Endometrial microvascular endothelial cells (primary cell): ENCODE data around the gene FAM131B. TPM values are rescaled to one million over a fixed set of nuclear protein-coding genes. Genes with fewer than 3 reads are reported as not detected.
"Not testable (repeated sequence)": the region's sequence is repeated elsewhere in the genome, so short reads cannot be mapped to it uniquely, and the experiment has no call there.

Experiments
- in situ Hi-C: cut with HindIII; loops from 2 replicates; pipeline ENCODE4 v1.10.0; 2017; ENCODE audit warnings: low sequenced_read_pairs, low pct_unique_long_range_greater_than_20kb; ENCODE audit errors: inconsistent ontology term
- total RNA-seq: library from RNA; depleted of rRNA; stranded (reverse); fragments of >200 nt; gene quantifications from one replicate; pipeline ENCODE4 v1.2.3, GENCODE V29; 2015; ENCODE audit errors: inconsistent ontology term

FAM131B gene
- total RNA-seq: 1.7 TPM

GRCh38 chr7:143362131-143363015, at the start of gene FAM131B:
TSS of gene FAM131B (minus strand) at chr7:143362713. CDS start at chr7:143362603, 110 bp downstream.
- in situ Hi-C loops: no loop called here

DNA sequence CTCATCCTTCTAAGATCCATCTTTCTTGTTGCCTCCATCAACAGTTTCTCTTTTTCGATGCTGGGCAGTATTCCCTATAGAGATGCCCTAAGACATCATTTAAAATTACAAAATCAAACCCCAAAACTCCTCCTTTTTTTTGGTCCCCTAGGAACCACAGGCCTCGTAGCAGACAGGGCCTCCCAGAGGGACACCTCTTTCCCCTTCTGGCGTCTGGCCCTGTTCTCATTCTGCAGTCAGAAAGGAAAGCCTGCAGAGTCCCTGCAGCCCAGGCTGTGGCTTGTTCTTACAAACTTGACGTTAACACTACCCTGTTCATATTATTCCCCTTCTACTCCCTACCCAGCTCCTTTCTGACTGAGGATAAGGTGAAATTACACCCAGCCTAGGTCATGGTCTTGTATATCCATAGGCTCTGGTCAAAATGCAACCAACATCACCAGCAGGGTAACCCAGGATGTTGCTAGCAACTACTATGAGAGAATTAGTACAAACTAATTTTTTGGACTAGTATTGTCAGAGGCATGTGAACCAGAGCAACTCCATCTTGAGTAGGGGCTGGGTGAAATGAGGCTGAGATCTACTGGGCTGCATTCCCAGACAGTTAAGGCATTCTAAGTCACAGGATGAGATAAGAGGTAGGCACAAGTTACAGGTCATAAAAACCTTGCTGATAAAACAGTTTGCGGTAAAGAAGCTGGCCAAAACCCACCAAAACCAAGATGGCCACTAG, 49.6 kb upstream of the FAM131B start:
- in situ Hi-C loops: no loop called here

- in situ Hi-C loops: no loop called here
These were observed 48.0 kb upstream of the FAM131B start for GRCh38 chr7:143410521-143411004.

DNA sequence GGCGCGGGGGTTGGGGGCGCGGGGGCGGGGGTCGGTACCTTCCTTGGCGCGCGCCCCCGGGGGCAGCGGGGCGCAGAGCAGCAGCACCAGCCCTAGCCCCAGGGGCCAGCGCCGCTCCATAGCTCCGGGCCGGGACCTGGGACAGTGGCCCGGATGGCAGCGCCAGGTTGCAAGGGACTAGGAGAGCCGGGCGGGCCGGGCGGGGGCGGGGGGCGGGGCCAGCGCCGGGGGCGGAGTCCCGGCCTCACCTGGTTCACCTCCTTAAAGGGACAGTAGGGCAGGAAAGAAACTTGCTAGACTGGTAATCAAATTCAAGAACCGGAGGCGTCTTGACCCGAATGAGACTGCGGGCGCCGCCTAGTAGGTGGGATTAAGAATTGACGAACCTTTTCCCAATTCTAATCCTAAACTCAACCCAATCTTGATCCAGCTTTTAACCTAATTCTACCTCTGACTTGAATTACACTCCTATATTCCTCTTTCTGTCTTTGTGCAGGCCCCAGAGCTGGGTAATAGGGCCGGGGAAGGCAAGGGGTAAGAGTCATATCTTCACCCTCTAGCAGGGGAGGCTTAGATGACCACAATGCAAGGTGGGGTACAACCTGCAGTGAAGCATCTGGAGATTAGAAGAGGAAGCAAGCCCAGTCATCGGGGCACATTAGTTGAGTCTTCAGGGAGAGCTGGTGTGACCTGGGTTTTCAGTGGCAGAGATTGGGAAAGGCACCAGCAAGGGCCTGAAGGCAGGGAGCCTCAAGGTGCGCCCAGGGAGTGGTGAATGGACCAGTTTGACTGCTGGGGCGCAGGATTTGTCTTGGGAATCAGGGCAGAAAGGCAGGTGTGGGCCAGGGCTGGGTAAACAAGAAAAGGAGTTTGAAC, 46.4 kb upstream of the FAM131B start, which contains the start of gene EPHA1:
TSS of gene EPHA1 (minus strand) at position 171 of the 876 bp plus-strand sequence. CDS start at position 120, 51 bp downstream.
- in situ Hi-C loops: no loop called here

GRCh38 chr7:143408252-143408685, 45.8 kb upstream of the FAM131B start:
- in situ Hi-C loops: no loop called here

DNA sequence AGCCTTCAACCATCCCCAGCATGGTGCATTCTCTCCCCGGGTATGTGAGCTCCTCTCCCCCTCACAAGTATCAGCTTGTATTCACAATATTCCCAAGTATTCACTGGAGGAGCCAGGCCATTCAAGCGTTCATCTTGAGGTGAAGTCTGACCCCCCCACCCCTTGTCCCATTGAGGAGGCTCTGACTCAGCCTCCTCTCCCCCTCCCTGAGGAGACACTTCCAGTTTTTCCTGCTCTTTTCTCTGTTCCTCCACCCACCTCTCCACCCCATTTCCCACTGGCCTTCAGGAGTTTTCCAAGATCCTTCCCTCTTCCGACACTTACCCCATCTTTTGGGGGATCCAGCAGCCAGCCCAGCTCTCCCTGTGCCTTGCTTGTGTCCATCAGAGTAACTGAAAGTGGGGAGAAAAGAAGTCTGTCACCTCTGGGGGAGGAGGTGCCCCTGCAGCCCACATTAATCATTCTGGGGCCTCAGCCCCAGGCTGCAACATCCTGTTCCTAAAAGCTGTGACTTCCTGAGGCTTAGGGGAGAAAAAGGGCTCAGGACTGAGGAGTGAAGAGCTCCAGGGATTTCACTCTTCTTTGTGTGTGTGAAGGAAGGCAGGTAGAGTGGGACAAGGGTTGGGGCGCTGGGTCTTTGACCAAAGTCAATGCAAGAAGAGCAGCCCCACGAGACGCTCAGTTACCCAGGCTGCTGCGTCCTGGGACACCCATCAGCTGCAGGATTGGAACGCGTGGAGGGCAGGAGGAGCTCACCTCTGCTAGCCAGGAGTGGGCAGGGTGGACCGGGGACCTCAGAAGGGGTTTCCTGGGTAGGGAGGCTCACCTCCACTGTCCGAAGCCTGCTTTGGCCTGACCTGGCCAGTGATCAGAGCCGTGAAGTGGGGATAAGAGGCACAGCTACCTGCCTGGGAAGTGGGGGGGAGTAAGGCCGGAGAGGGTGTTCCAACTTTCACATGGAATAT, 45.1 kb upstream of the FAM131B start:
- in situ Hi-C loops: no loop called here

DNA sequence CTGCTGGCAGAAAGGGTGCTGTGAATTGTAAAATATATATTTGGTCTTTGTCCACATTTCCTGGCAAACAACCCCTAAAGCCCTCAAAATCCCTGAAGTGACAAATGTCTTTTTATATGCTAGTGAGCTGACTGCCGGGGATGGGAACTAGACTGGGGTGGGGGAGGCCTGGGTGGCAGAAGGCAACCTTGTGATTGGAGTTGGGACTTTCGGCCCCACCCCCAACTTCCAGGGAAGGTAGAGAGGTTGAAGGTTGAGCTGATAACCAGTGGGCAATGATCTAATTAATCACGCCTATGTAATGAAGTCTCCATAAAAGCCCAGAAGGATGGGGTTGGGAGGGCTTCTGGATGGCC, 43.5 kb upstream of the FAM131B start:
- in situ Hi-C loops: no loop called here

DNA sequence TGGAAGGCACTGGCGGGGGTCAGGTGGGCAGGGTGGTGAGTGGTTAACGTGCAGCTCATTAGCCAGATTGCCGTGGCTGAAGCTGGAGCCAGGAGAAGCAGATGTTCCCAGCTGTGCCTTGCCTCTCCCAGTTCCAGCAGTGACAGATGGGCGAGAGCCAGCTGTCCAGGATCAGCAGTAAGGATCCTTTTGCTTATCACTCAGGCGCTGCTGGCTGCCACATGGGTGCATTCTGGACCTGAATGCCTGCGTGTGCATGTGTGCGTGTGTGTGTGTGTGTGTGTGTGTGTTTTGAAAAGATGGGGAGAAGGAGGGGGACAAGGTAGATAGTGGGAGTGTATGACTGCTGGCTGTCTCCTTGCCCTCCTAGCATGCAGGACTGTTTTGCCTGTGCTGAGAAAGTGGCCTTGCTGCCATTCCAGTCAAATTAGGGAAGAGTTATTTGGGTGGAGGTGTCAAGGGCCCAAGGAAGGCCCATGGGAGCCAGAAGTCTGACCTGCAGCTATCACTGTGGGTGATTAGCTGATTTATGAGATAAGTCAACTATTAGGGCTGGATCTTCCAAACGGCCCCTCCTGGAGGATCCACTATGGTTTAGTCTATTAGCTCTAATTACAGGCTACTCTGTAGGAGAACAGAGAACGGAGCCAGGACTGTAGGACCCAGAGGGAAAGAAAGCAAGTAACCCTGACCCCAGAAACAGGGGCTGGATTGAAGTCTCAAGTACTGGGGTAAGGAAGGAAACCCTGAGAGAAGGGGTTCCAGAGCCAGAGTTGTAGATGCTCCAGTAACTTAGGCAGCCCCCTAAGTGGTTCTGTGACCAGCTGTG, 42.9 kb upstream of the FAM131B start:
- in situ Hi-C loops: no loop called here

GRCh38 chr7:143402233-143402632, 39.7 kb upstream of the FAM131B start:
- in situ Hi-C loops: not testable (repeated sequence)

- in situ Hi-C loops: no loop called here
These were observed 38.8 kb upstream of the FAM131B start for GRCh38 chr7:143401265-143401664.

GRCh38 chr7:143399642-143400041, 37.1 kb upstream of the FAM131B start:
- in situ Hi-C loops: no loop called here

DNA sequence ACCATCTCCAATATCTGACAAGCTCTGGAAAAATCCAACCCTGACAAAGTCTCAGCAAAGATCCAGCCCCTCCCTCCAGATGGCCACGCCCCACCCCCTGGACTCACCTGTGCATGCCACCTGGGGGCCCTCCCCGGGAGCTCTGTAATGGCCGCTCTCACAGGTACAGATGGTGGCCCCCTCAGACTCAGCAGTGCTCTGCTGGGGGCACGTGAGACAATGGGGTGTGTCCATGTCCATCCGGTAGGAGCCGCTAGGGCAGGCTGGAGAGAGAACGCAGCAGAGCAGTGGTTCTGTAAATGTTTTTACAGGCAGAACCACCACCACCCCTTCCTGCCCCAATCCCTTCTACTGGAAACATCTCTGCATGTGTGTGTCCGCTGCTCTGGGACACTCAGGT, 36.6 kb upstream of the FAM131B start:
- in situ Hi-C loops: no loop called here

GRCh38 chr7:143398616-143399015, 36.1 kb upstream of the FAM131B start:
- in situ Hi-C loops: no loop called here

- in situ Hi-C loops: no loop called here
These were observed 35.4 kb upstream of the FAM131B start for GRCh38 chr7:143397710-143398530.

DNA sequence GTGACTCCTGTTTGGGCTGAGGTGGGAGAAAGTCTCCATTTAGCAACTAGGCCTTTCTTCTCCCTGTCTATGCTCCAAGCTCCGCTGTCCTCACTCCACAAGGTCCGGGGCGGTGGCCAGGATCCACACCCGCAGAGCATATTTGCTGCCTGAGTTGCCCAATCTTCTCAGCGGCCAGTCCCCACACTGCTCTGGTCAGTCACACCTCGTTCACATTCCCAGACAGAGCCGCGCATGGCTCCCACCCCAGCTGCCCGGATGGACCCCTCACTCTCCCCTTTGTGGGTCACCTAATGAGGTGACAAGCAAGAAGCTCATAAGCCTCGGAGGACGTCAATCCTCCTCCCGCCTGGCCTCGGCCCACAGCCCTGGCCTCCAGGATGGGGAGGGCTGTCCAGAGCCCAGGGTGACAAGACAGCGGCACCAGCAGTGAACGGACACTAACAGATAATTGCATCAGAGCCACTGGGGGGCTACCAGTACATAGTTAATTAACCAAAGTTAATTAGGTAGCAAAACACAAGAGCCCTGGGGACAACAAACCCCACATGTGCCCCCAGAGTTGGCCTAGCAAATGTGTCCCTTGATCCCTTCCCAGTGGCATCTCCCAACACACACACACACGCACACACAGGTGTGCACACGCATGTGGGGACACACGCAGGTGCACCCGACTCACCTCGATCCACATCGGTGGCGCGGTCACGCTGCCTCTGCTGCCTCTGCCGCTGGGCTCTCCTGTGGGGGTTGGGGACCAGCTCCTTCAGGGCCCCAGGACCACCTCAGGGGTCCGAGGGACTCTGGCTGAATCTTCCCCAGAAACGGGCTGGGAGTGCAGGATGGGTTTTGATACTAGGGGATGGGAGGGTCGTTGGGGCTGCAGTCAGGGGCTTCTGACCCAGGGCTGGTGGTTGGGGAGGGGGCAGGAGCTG, 34.4 kb upstream of the FAM131B start:
- in situ Hi-C loops: no loop called here
